ENCODE results near the gene COL5A2. TPM values are rescaled to one million over a fixed set of nuclear protein-coding genes. Genes with fewer than 3 reads are reported as not detected.

Gene COL5A2
- 123 and 138 TPM in 2 replicates for total RNA-seq
- polyA plus RNA-seq, result 40.6 and 47.4 TPM in 2 replicates
- 59.0 and 66.0 TPM in 2 replicates for polyA plus RNA-seq (2011; cell fraction: cytosol; rRNA removed)
- polyA plus RNA-seq (2011; cell fraction: nucleus; rRNA removed), result 139 and 148 TPM in 2 replicates
- polyA plus RNA-seq (2012), result 148 and 260 TPM in 2 replicates
- 126 and 150 TPM in 2 replicates for polyA minus RNA-seq
- 0.61 TPM for polyA minus RNA-seq (2011; cell fraction: cytosol; rRNA and poly(A)+ RNA removed)
- 65.6 and 71.3 TPM in 2 replicates for polyA minus RNA-seq (2011; cell fraction: nucleus; rRNA and poly(A)+ RNA removed)
- percentile 85 among the genes with signal in this experiment for Bru-seq, nascent RNA
- percentile 80 among the genes with signal in this experiment for BruChase-seq, experiment 1, labeled RNA remaining after a 6-hour chase
- BruChase-seq, experiment 2, labeled RNA remaining after a 2-hour chase, result percentile 68 among the genes with signal in this experiment
- long read RNA-seq, full-length matches to known transcripts, result 61 of 155 reads
- long read RNA-seq, partial matches to known transcripts, result 83 of 155 reads
- long read RNA-seq, other reads (novel, unspliced or antisense), result 11 of 155 reads

GRCh38 chr2:189179570-189179950 lies at the start of gene COL5A2:
COL5A2 (minus strand) TSS chr2:189179761; CDS start chr2:189179604, 157 bp downstream.
- H3K4me1 ChIP-seq (ENCODE audit: control insufficient read depth, extremely low read depth, insufficient read depth, low read length), result peaks cover 15% of the 10 kb centered on the region
- peak within 1 kb of the TSS; percentile 90 for H3K4me2 ChIP-seq (ENCODE audit: insufficient read depth, low read length)
- intact Hi-C loops (cut with micrococcal nuclease), result loop anchor here (1.0 to 2.0 kb wide), 7 partner anchors 31 to 233 kb away; no protein-coding TSS in a partner anchor
- peak within 1 kb of the TSS; percentile 65 for H3K27ac ChIP-seq (ENCODE audit: insufficient read depth, low read depth, low read length)
- peak within 1 kb of the TSS; percentile 75 for H2AFZ ChIP-seq (ENCODE audit: low read depth, low read length)
- CTCF ChIA-PET, result interaction anchor here (0.9 to 4.8 kb wide), 19 partner anchors 11 to 656 kb away, joined by 3 to 98 read pairs (median 7); no protein-coding TSS in a partner anchor
- BruUV-seq (replicated peaks), result no TSS peak
- TF ChIP-seq POLR2AphosphoS5 (IDR thresholded peaks at IDR 0.05; ENCODE audit: insufficient read depth, low read depth, low read length), result peak; percentile 45
- TF ChIP-seq POLR2A (IDR thresholded peaks at IDR 0.05; ENCODE audit: low read depth, low read length), result peak; percentile 88
- TF ChIP-seq JUN (IDR thresholded peaks at IDR 0.05; ENCODE audit: borderline replicate concordance, insufficient read depth, insufficient read length, low read depth), result no peak
- POLR2A ChIA-PET, result interaction anchor here (0.8 kb wide), 1 partner anchor 30 kb away, joined by 3 read pairs; no protein-coding TSS in a partner anchor
- H4K20me1 ChIP-seq (replicated peaks; ENCODE audit: control insufficient read depth, extremely low read depth, insufficient read depth, low read length), result no peaks in the 10 kb centered on the region
- DNase-seq (ENCODE audit: low read depth, low spot score) (peak; percentile 90), FAIRE-seq (peak; percentile 79)
- dilution Hi-C loops (cut with MboI; ENCODE audit: extremely low pct_ligation_motif_present, low sequenced_read_pairs), result no loop called here
- H3K36me3 ChIP-seq (ENCODE audit: control insufficient read depth in 2 of 2, extremely low read depth in 1 of 2, insufficient read depth in 2 of 2, low read length in 2 of 2), result no peaks in the 10 kb centered on the region
- H3K27me3 ChIP-seq (ENCODE audit: control insufficient read depth in 2 of 2, insufficient read depth in 2 of 2, low read length in 2 of 2), result no peaks in the 10 kb centered on the region
- no peaks in the 10 kb centered on the region for H3K9me3 ChIP-seq (replicated peaks; ENCODE audit: control insufficient read depth, insufficient read depth, low read length)
- peak within 1 kb of the TSS; percentile 54 to 98 (median 76) for H3K4me3 ChIP-seq (replicated peaks in 1 of 3; ENCODE audit: insufficient read depth in 1 of 3, low read depth in 1 of 3, low read length in 3 of 3)
- H3K9me1 ChIP-seq (replicated peaks; ENCODE audit: control insufficient read depth, extremely low read depth, insufficient read depth, low read length), result no peaks in the 10 kb centered on the region
- H3K9ac ChIP-seq (replicated peaks; ENCODE audit: extremely low read depth, insufficient read depth, low read length), result peak within 1 kb of the TSS; percentile 55
- peaks cover 35% of the 10 kb centered on the region for H3K79me2 ChIP-seq (ENCODE audit: control insufficient read depth, insufficient read depth, low read length)

GRCh38 chr2:189226017-189226416 lies 46.5 kb upstream of the COL5A2 start:
- dilution Hi-C loops (cut with MboI; ENCODE audit: extremely low pct_ligation_motif_present, low sequenced_read_pairs), result no loop called here
- Histone ChIP-seq H4K20me1 (replicated peaks; ENCODE audit: control insufficient read depth, extremely low read depth, insufficient read depth, low read length) (no peaks in the 10 kb centered on the region), H2AFZ (ENCODE audit: low read depth, low read length) (peak overlapping the region; percentile 30), H3K27ac (ENCODE audit: insufficient read depth, low read depth, low read length) (no peak overlapping the region), H3K9ac (replicated peaks; ENCODE audit: extremely low read depth, insufficient read depth, low read length) (no peak overlapping the region), H3K4me2 (ENCODE audit: insufficient read depth, low read length) (no peak overlapping the region), H3K36me3 (ENCODE audit: control insufficient read depth in 2 of 2, extremely low read depth in 1 of 2, insufficient read depth in 2 of 2, low read length in 2 of 2) (no peaks in the 10 kb centered on the region), H3K79me2 (ENCODE audit: control insufficient read depth, insufficient read depth, low read length) (no peaks in the 10 kb centered on the region), H3K9me1 (replicated peaks; ENCODE audit: control insufficient read depth, extremely low read depth, insufficient read depth, low read length) (no peaks in the 10 kb centered on the region), H3K4me3 (replicated peaks in 1 of 3; ENCODE audit: insufficient read depth in 1 of 3, low read depth in 1 of 3, low read length in 3 of 3) (no peak overlapping the region), H3K4me1 (ENCODE audit: control insufficient read depth, extremely low read depth, insufficient read depth, low read length) (peaks cover 16% of the 10 kb centered on the region), H3K27me3 (ENCODE audit: control insufficient read depth in 2 of 2, insufficient read depth in 2 of 2, low read length in 2 of 2) (no peaks in the 10 kb centered on the region), H3K9me3 (replicated peaks; ENCODE audit: control insufficient read depth, insufficient read depth, low read length) (no peaks in the 10 kb centered on the region)
- BruUV-seq (replicated peaks), result no TSS peak
- intact Hi-C loops (cut with micrococcal nuclease), result no loop called here
- FAIRE-seq, result no peak
- ChIA-PET POLR2A (no interaction called here), CTCF (interaction anchor here (1.0 kb wide), 1 partner anchor 11 kb away, joined by 3 read pairs; no protein-coding TSS in a partner anchor)
- TF ChIP-seq EZH2 (IDR thresholded peaks at IDR 0.05; ENCODE audit: borderline replicate concordance, low read depth, low read length, severe bottlenecking) (no peak), GATA2 (IDR thresholded peaks at IDR 0.05; ENCODE audit: insufficient read depth, insufficient read length, low read depth, low read length) (no peak), MYC (IDR thresholded peaks at IDR 0.05; ENCODE audit: low read depth, low read length) (no peak), MAX (IDR thresholded peaks at IDR 0.05; ENCODE audit: insufficient read depth, insufficient read length) (no peak), POLR2AphosphoS5 (IDR thresholded peaks at IDR 0.05; ENCODE audit: insufficient read depth, low read depth, low read length) (no peak), JUN (IDR thresholded peaks at IDR 0.05; ENCODE audit: borderline replicate concordance, insufficient read depth, insufficient read length, low read depth) (no peak), FOS (IDR thresholded peaks at IDR 0.05; ENCODE audit: borderline replicate concordance, insufficient read depth, low read length) (no peak), CTCF (IDR thresholded peaks at IDR 0.05; ENCODE audit: extremely low read depth in 1 of 2, insufficient read depth in 1 of 2, low read depth in 1 of 2, low read length in 2 of 2) (no peak), POLR2A (IDR thresholded peaks at IDR 0.05; ENCODE audit: low read depth, low read length) (no peak)
- no peak for DNase-seq (ENCODE audit: low read depth, low spot score)

All from endothelial cell of umbilical vein (primary cell).